AG09309 (cell line): ENCODE measurements around the gene UPP2.

Experiments used
- DNase-seq: peaks from one replicate; pipeline ENCODE4 v3.0.0-alpha.2; 2010; ENCODE audit warnings: low read depth
- H3K4me3 ChIP-seq: 2 replicates; pipeline ENCODE4 v1.5.1; 2011; ENCODE audit warnings: mild to moderate bottlenecking, low read depth, low read length, moderate library complexity; ENCODE audit not compliant: control insufficient read depth
- CTCF ChIP-seq: IDR thresholded peaks from 2 replicates; pipeline ENCODE4 v1.5.1; 2011; ENCODE audit warnings: mild to moderate bottlenecking, low read depth, low read length, inconsistent platforms; ENCODE audit not compliant: insufficient read depth, control insufficient read depth; ENCODE audit errors: missing control alignments

UPP2 gene

GRCh38 chr2:158142165-158142564, 40.5 kb downstream of the UPP2 start:
- DNase-seq = no peak
- H3K4me3 ChIP-seq = no peak overlapping the region
- no peak for TF ChIP-seq CTCF

- DNase-seq = no peak
- TF ChIP-seq CTCF = no peak
- no peak overlapping the region for H3K4me3 ChIP-seq
These were observed 41.1 kb downstream of the UPP2 start for GRCh38 chr2:158142568-158143332.

- no peak overlapping the region for H3K4me3 ChIP-seq
- DNase-seq = no peak
- TF ChIP-seq CTCF = no peak
These were observed 42.2 kb downstream of the UPP2 start for GRCh38 chr2:158143703-158144360.

GRCh38 chr2:158144914-158145625, 43.4 kb downstream of the UPP2 start:
- no peak for TF ChIP-seq CTCF
- H3K4me3 ChIP-seq = no peak overlapping the region
- no peak for DNase-seq

- DNase-seq = no peak
- H3K4me3 ChIP-seq = no peak overlapping the region
- TF ChIP-seq CTCF = no peak
These were observed 51.8 kb downstream of the UPP2 start for GRCh38 chr2:158153270-158154015.

- DNase-seq = no peak
- no peak for TF ChIP-seq CTCF
- no peak overlapping the region for H3K4me3 ChIP-seq
These were observed 52.9 kb downstream of the UPP2 start for GRCh38 chr2:158154596-158154995.
